Gastrocnemius medialis (tissue), 4 donors: ENCODE measurements around the gene SSNA1. TPM values are rescaled to one million over a fixed set of nuclear protein-coding genes. Genes with fewer than 3 reads are reported as not detected.
A peak's percentile ranks its signal among the peaks of the same experiment; 100 is the strongest.

Source experiments
- ATAC-seq, 2 donors: fragments of 150-250 bp; one replicate each; pipeline ENCODE4 v1.9.1; 2016
- DNase-seq, 2 donors: peaks; one replicate each; pipeline ENCODE4 v3.0.0-alpha.2; 2019
- H3K27ac ChIP-seq, 4 donors: fragments of 200-600 bp; sonication (generic); 1 replicate in 1 of 4; 2 replicates in 3 of 4; pipeline ENCODE4 v1.5.1; 2016 to 2018; ENCODE audit warnings: mild to moderate bottlenecking in 2 of 4, moderate library complexity in 1 of 4
- H3K27me3 ChIP-seq, 3 donors: fragments of 200-600 bp; sonication (generic) in 2 of 3; 1 replicate in 1 of 3; 2 replicates in 2 of 3; pipeline versions ENCODE4 v1.5.1 to v1.6.0; 2016 to 2019; ENCODE audit warnings: mild to moderate bottlenecking in 1 of 3, moderate library complexity in 1 of 3
- H3K36me3 ChIP-seq, 2 donors: fragments of 200-600 bp; sonication (generic) in 1 of 2; one replicate each; pipeline ENCODE4 v1.5.1; 2017 to 2018
- H3K4me1 ChIP-seq, 2 donors: fragments of 200-600 bp; sonication (generic) in 1 of 2; one replicate each; pipeline ENCODE4 v1.5.1; 2016 to 2017; ENCODE audit warnings: mild to moderate bottlenecking in 2 of 2
- H3K4me3 ChIP-seq, 4 donors: fragments of 200-600 bp; sonication (generic) in 3 of 4; 1 replicate in 1 of 4; 2 replicates in 3 of 4; pipeline ENCODE4 v1.5.1; 2016 to 2019; ENCODE audit warnings: mild to moderate bottlenecking in 2 of 4
- H3K9me3 ChIP-seq, 3 donors: fragments of 200-600 bp; sonication (generic) in 2 of 3; 1 replicate in 1 of 3; 2 replicates in 2 of 3; pipeline ENCODE4 v1.5.1; 2016 to 2019
- CTCF ChIP-seq, 5 experiments: fragments of 450-650 bp in 3 of 5; fragments of 200-600 bp in 2 of 5; sonication (generic) in 2 of 5; IDR thresholded peaks in 4 of 5; conservative IDR thresholded peaks in 1 of 5; 1 replicate in 4 of 5; 2 replicates in 1 of 5; pipeline ENCODE4 v1.5.1; 2016 to 2019; ENCODE audit warnings: antibody characterized with exemption in 5 of 5, mild to moderate bottlenecking in 3 of 5, moderate library complexity in 3 of 5
- POLR2A ChIP-seq, 2 donors: fragments of 450-650 bp; IDR thresholded peaks; one replicate each; pipeline ENCODE4 v1.6.1; 2017; ENCODE audit warnings: antibody characterized with exemption in 2 of 2, mild to moderate bottlenecking in 2 of 2, moderate library complexity in 2 of 2
- in situ Hi-C, 4 donors: fragments of 200-750 bp; cut with MboI; loops; one replicate each; pipeline versions ENCODE4 v1.15.0 to v1.8.0; 2017; ENCODE audit warnings: low sequenced_read_pairs in 4 of 4
- intact Hi-C: fragments of 100-400 bp; cut with DNase I; formaldehyde crosslinking; loops from one replicate; pipeline ENCODE4 v1.15.1; 2023; ENCODE audit warnings: low total_unique reads
- total RNA-seq, 4 donors: library from RNA; depleted of rRNA; stranded (reverse); fragments of >200 nt; gene quantifications; one replicate each; pipeline versions ENCODE4 v1.1.0 to v1.2.3, GENCODE V29; 2016

The SSNA1 gene
- total RNA-seq, 4 donors from 2014 or later, result 73.3 to 164 (median 94.4) TPM

- ATAC-seq (no peak), DNase-seq (no peak)
- no peaks in the 10 kb centered on the region for H3K36me3 ChIP-seq
- no peak overlapping the region for H3K27ac ChIP-seq
- peaks cover 0 to 18% of the 10 kb centered on the region in 2 donors for H3K4me1 ChIP-seq
- in situ Hi-C loops (no loop called here), intact Hi-C loops (no loop called here)
- H3K9me3 ChIP-seq, result no peaks in the 10 kb centered on the region
- H3K27me3 ChIP-seq, result peaks cover 90 to 100% (median 100%) of the 10 kb centered on the region in 3 donors
- TF ChIP-seq CTCF (IDR thresholded peaks at IDR 0.05 in 4 of 5, conservative IDR thresholded peaks at IDR 0.05 in 1 of 5), result no peak
- TF ChIP-seq POLR2A (IDR thresholded peaks at IDR 0.05), result no peak
- H3K4me3 ChIP-seq, result peak overlapping the region in 3 of 4 donors; percentile 23 to 34 (median 27)
Observed at GRCh38 chr9:137163365-137163715, 25.1 kb upstream of the SSNA1 start.

- Histone ChIP-seq H3K27me3 (peaks cover 88 to 99% (median 98%) of the 10 kb centered on the region in 3 donors), H3K4me1 (peaks cover 3 to 21% of the 10 kb centered on the region in 2 donors), H3K36me3 (no peaks in the 10 kb centered on the region), H3K9me3 (no peaks in the 10 kb centered on the region), H3K27ac (no peak overlapping the region), H3K4me3 (no peak overlapping the region)
- intact Hi-C loops (no loop called here), in situ Hi-C loops (no loop called here)
- TF ChIP-seq CTCF (IDR thresholded peaks at IDR 0.05 in 4 of 5, conservative IDR thresholded peaks at IDR 0.05 in 1 of 5) (no peak), POLR2A (IDR thresholded peaks at IDR 0.05) (no peak)
- DNase-seq, result no peak
- no peak for ATAC-seq
Observed at GRCh38 chr9:137163805-137164204, 24.7 kb upstream of the SSNA1 start.

GRCh38 chr9:137164370-137165249 lies 23.9 kb upstream of the SSNA1 start:
- no peak for DNase-seq
- H3K36me3 ChIP-seq, result no peaks in the 10 kb centered on the region
- no peak for ATAC-seq
- in situ Hi-C loops, result no loop called here
- no peaks in the 10 kb centered on the region for H3K9me3 ChIP-seq
- intact Hi-C loops, result no loop called here
- H3K4me3 ChIP-seq, result no peak overlapping the region
- H3K4me1 ChIP-seq, result peaks cover 8 to 21% of the 10 kb centered on the region in 2 donors
- no peak overlapping the region for H3K27ac ChIP-seq
- peaks cover 87 to 91% (median 90%) of the 10 kb centered on the region in 3 donors for H3K27me3 ChIP-seq
- no peak for TF ChIP-seq POLR2A (IDR thresholded peaks at IDR 0.05)
- no peak for TF ChIP-seq CTCF (IDR thresholded peaks at IDR 0.05 in 4 of 5, conservative IDR thresholded peaks at IDR 0.05 in 1 of 5)

- intact Hi-C loops (no loop called here), in situ Hi-C loops (no loop called here)
- Histone ChIP-seq H3K4me1 (peaks cover 8 to 21% of the 10 kb centered on the region in 2 donors), H3K4me3 (no peak overlapping the region), H3K36me3 (no peaks in the 10 kb centered on the region), H3K27ac (no peak overlapping the region), H3K27me3 (peaks cover 87 to 91% (median 89%) of the 10 kb centered on the region in 3 donors), H3K9me3 (no peaks in the 10 kb centered on the region)
- DNase-seq (no peak), ATAC-seq (no peak)
- no peak for TF ChIP-seq CTCF (IDR thresholded peaks at IDR 0.05 in 4 of 5, conservative IDR thresholded peaks at IDR 0.05 in 1 of 5)
- TF ChIP-seq POLR2A (IDR thresholded peaks at IDR 0.05), result no peak
Observed at GRCh38 chr9:137165250-137165836, 23.1 kb upstream of the SSNA1 start.
